HEK293 (cell line): ENCODE results near the gene PFKM.

Source experiments
- GLIS2 ChIP-seq: fragments of 450-650 bp; formaldehyde crosslinking; IDR thresholded peaks from 2 replicates; pipeline ENCODE4 v1.5.1; 2016; ENCODE audit warnings: missing biosample characterization, missing genetic modification characterization
- KLF10 ChIP-seq: fragments of 450-650 bp; IDR thresholded peaks from 2 replicates; pipeline ENCODE4 v1.5.1; 2018; ENCODE audit warnings: missing biosample characterization, mild to moderate bottlenecking, missing genetic modification characterization
- PATZ1 ChIP-seq: fragments of 450-650 bp; formaldehyde crosslinking; IDR thresholded peaks from 2 replicates; pipeline ENCODE4 v1.5.1; 2016; ENCODE audit warnings: missing biosample characterization, missing genetic modification characterization
- TCF7L2 ChIP-seq: IDR thresholded peaks from 2 replicates; pipeline ENCODE4 v1.6.1; 2011; ENCODE audit warnings: low read depth, mild to moderate bottlenecking, inconsistent platforms, low read length, moderate library complexity, borderline replicate concordance
- ZBTB44 ChIP-seq: fragments of 450-650 bp; IDR thresholded peaks from 2 replicates; pipeline ENCODE4 v1.5.1; 2018; ENCODE audit warnings: missing biosample characterization, mild to moderate bottlenecking, missing genetic modification characterization
- ZFP3 ChIP-seq: fragments of 450-650 bp; formaldehyde crosslinking; IDR thresholded peaks from 2 replicates; pipeline ENCODE4 v1.5.1; 2016; ENCODE audit warnings: low read depth, missing biosample characterization, missing genetic modification characterization
- ZNF214 ChIP-seq: fragments of 450-650 bp; formaldehyde crosslinking; IDR thresholded peaks from 2 replicates; pipeline ENCODE4 v1.5.1; 2017; ENCODE audit warnings: missing biosample characterization, mild to moderate bottlenecking, missing genetic modification characterization, borderline replicate concordance
- ZNF416 ChIP-seq: fragments of 450-650 bp; formaldehyde crosslinking; IDR thresholded peaks from 2 replicates; pipeline ENCODE4 v1.5.1; 2016; ENCODE audit warnings: missing biosample characterization, missing genetic modification characterization
- ZNF433 ChIP-seq: fragments of 450-650 bp; formaldehyde crosslinking; IDR thresholded peaks from 2 replicates; pipeline ENCODE4 v1.5.1; 2016; ENCODE audit warnings: missing biosample characterization, missing genetic modification characterization, low read depth
- TF ChIP-seq, protein P1 (sequence below): fragments of 450-650 bp; formaldehyde crosslinking; IDR thresholded peaks from 2 replicates; pipeline ENCODE4 v1.5.1; 2016; ENCODE audit warnings: missing biosample characterization, missing genetic modification characterization
- TF ChIP-seq, protein P2 (sequence below): IDR thresholded peaks from 2 replicates; pipeline ENCODE4 v1.6.1; 2011; ENCODE audit warnings: mild to moderate bottlenecking, low read depth, low read length, borderline replicate concordance
- TF ChIP-seq, protein P3 (sequence below): fragments of 450-650 bp; formaldehyde crosslinking; IDR thresholded peaks from 2 replicates; pipeline ENCODE4 v1.5.1; 2016; ENCODE audit warnings: missing biosample characterization, missing genetic modification characterization
- TF ChIP-seq, protein P4 (sequence below): fragments of 450-650 bp; formaldehyde crosslinking; IDR thresholded peaks from 2 replicates; pipeline ENCODE4 v1.5.1; 2016; ENCODE audit warnings: missing biosample characterization, missing genetic modification characterization
- TF ChIP-seq, protein P5 (sequence below): fragments of 450-650 bp; formaldehyde crosslinking; IDR thresholded peaks from 2 replicates; pipeline ENCODE4 v1.5.1; 2017; ENCODE audit warnings: missing biosample characterization, missing genetic modification characterization

GRCh38 chr12:48075832-48076231 is 43.3 kb upstream of the PFKM start:
- TF ChIP-seq, protein P1, sequence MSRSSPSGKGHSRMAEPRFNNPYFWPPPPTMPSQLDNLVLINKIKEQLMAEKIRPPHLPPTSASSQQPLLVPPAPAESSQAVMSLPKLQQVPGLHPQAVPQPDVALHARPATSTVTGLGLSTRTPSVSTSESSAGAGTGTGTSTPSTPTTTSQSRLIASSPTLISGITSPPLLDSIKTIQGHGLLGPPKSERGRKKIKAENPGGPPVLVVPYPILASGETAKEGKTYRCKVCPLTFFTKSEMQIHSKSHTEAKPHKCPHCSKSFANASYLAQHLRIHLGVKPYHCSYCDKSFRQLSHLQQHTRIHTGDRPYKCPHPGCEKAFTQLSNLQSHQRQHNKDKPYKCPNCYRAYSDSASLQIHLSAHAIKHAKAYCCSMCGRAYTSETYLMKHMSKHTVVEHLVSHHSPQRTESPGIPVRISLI (tag by site-specific recombination): no peak
- TF ChIP-seq PATZ1 (tag by site-specific recombination) (no peak), ZNF416 (tag by site-specific recombination) (no peak), TCF7L2 (no peak), ZFP3 (tag by site-specific recombination) (no peak), GLIS2 (tag by site-specific recombination) (no peak), ZBTB44 (no peak), KLF10 (tag by site-specific recombination) (no peak), ZNF433 (tag by site-specific recombination) (no peak), ZNF214 (no peak)
- TF ChIP-seq, protein P2, sequence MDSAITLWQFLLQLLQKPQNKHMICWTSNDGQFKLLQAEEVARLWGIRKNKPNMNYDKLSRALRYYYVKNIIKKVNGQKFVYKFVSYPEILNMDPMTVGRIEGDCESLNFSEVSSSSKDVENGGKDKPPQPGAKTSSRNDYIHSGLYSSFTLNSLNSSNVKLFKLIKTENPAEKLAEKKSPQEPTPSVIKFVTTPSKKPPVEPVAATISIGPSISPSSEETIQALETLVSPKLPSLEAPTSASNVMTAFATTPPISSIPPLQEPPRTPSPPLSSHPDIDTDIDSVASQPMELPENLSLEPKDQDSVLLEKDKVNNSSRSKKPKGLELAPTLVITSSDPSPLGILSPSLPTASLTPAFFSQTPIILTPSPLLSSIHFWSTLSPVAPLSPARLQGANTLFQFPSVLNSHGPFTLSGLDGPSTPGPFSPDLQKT: no peak
- TF ChIP-seq, protein P3, sequence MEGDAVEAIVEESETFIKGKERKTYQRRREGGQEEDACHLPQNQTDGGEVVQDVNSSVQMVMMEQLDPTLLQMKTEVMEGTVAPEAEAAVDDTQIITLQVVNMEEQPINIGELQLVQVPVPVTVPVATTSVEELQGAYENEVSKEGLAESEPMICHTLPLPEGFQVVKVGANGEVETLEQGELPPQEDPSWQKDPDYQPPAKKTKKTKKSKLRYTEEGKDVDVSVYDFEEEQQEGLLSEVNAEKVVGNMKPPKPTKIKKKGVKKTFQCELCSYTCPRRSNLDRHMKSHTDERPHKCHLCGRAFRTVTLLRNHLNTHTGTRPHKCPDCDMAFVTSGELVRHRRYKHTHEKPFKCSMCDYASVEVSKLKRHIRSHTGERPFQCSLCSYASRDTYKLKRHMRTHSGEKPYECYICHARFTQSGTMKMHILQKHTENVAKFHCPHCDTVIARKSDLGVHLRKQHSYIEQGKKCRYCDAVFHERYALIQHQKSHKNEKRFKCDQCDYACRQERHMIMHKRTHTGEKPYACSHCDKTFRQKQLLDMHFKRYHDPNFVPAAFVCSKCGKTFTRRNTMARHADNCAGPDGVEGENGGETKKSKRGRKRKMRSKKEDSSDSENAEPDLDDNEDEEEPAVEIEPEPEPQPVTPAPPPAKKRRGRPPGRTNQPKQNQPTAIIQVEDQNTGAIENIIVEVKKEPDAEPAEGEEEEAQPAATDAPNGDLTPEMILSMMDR (tag by site-specific recombination): no peak
- TF ChIP-seq, protein P4, sequence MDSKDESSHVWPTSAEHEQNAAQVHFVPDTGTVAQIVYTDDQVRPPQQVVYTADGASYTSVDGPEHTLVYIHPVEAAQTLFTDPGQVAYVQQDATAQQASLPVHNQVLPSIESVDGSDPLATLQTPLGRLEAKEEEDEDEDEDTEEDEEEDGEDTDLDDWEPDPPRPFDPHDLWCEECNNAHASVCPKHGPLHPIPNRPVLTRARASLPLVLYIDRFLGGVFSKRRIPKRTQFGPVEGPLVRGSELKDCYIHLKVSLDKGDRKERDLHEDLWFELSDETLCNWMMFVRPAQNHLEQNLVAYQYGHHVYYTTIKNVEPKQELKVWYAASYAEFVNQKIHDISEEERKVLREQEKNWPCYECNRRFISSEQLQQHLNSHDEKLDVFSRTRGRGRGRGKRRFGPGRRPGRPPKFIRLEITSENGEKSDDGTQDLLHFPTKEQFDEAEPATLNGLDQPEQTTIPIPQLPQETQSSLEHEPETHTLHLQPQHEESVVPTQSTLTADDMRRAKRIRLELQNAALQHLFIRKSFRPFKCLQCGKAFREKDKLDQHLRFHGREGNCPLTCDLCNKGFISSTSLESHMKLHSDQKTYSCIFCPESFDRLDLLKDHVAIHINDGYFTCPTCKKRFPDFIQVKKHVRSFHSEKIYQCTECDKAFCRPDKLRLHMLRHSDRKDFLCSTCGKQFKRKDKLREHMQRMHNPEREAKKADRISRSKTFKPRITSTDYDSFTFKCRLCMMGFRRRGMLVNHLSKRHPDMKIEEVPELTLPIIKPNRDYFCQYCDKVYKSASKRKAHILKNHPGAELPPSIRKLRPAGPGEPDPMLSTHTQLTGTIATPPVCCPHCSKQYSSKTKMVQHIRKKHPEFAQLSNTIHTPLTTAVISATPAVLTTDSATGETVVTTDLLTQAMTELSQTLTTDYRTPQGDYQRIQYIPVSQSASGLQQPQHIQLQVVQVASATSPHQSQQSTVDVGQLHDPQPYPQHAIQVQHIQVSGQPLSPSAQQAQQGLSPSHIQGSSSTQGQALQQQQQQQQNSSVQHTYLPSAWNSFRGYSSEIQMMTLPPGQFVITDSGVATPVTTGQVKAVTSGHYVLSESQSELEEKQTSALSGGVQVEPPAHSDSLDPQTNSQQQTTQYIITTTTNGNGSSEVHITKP: no peak
- TF ChIP-seq, protein P5, sequence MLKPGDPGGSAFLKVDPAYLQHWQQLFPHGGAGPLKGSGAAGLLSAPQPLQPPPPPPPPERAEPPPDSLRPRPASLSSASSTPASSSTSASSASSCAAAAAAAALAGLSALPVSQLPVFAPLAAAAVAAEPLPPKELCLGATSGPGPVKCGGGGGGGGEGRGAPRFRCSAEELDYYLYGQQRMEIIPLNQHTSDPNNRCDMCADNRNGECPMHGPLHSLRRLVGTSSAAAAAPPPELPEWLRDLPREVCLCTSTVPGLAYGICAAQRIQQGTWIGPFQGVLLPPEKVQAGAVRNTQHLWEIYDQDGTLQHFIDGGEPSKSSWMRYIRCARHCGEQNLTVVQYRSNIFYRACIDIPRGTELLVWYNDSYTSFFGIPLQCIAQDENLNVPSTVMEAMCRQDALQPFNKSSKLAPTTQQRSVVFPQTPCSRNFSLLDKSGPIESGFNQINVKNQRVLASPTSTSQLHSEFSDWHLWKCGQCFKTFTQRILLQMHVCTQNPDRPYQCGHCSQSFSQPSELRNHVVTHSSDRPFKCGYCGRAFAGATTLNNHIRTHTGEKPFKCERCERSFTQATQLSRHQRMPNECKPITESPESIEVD: no peak
